Endothelial cell of umbilical vein (primary cell): Measurements from ENCODE around the gene MN1. TPM values are rescaled to one million over a fixed set of nuclear protein-coding genes. Genes with fewer than 3 reads are reported as not detected.

Source experiments
- BruUV-seq: library from RNA; stranded (reverse); fragments of 400-500 nt; replicated peaks from 2 replicates; lab custom pipeline; 2021; lab: Mats Ljungman, UMichigan
- CTCF ChIA-PET: fragments of 300-600, 350-600 bp; sonication (Branson Sonifier 250); formaldehyde crosslinking; loops from one replicate; lab custom pipeline; 2021; ENCODE audit warnings: antibody characterized with exemption, inconsistent platforms; lab: Charles Lee
- POLR2A ChIA-PET: fragments of 300-600, 350-600 bp; sonication (Branson Sonifier 250); formaldehyde crosslinking; loops from one replicate; lab custom pipeline; 2021; ENCODE audit warnings: antibody characterized with exemption, inconsistent platforms; lab: Charles Lee
- DNase-seq: peaks from one replicate; pipeline ENCODE4 v3.0.0-alpha.2; 2011; ENCODE audit warnings: low read depth, low spot score
- FAIRE-seq: peaks from 2 replicates; lab custom pipeline; 2011; peaks lifted over from hg19 to GRCh38; lab: Jason Lieb, UNC
- H2AFZ ChIP-seq: 2 replicates; pipeline ENCODE4 v1.6.0; 2012; ENCODE audit warnings: low read depth, low read length, control low read depth, inconsistent platforms
- H3K27ac ChIP-seq: 2 replicates; pipeline ENCODE4 v1.5.1; 2011; ENCODE audit warnings: low read depth, mild to moderate bottlenecking, control low read depth, low read length, moderate library complexity; ENCODE audit not compliant: insufficient read depth
- H3K27me3 ChIP-seq, 2 experiments: 2 replicates each; pipeline versions ENCODE4 v1.6.0 to v1.6.1; 2011; ENCODE audit warnings: low read length in 2 of 2, mixed read lengths in 1 of 2; ENCODE audit not compliant: control insufficient read depth in 2 of 2, insufficient read depth in 2 of 2
- H3K36me3 ChIP-seq, 2 experiments: 2 replicates in 1 of 2; 3 replicates in 1 of 2; pipeline ENCODE4 v1.5.1; 2011; ENCODE audit warnings: low read length in 2 of 2, mild to moderate bottlenecking in 1 of 2, moderate library complexity in 1 of 2; ENCODE audit not compliant: control insufficient read depth in 2 of 2, insufficient read depth in 2 of 2; ENCODE audit errors: extremely low read depth in 1 of 2
- H3K4me1 ChIP-seq: 3 replicates; pipeline ENCODE4 v1.5.1; 2011; ENCODE audit warnings: mild to moderate bottlenecking, low read length; ENCODE audit not compliant: control insufficient read depth, insufficient read depth; ENCODE audit errors: extremely low read depth
- H3K4me2 ChIP-seq: 2 replicates; pipeline ENCODE4 v1.6.1; 2011; ENCODE audit warnings: low read length, control low read depth, mixed read lengths; ENCODE audit not compliant: insufficient read depth
- H3K4me3 ChIP-seq, 3 experiments: fragments of 200-600 bp in 1 of 3; sonication (generic), shearing (Covaris generic) in 1 of 3; replicated peaks in 1 of 3; 2 replicates each; pipeline ENCODE4 v1.5.1; 2011 to 2016; ENCODE audit warnings: control low read depth in 3 of 3, low read length in 3 of 3, mild to moderate bottlenecking in 2 of 3, inconsistent platforms in 1 of 3, low read depth in 1 of 3, moderate library complexity in 1 of 3; ENCODE audit not compliant: insufficient read depth in 1 of 3
- H3K79me2 ChIP-seq: 2 replicates; pipeline ENCODE4 v1.6.0; 2012; ENCODE audit warnings: low read length, inconsistent platforms; ENCODE audit not compliant: control insufficient read depth, insufficient read depth
- H3K9ac ChIP-seq: replicated peaks from 2 replicates; pipeline ENCODE3; 2011; ENCODE audit warnings: low read length, control low read depth; ENCODE audit not compliant: insufficient read depth; ENCODE audit errors: extremely low read depth
- H3K9me1 ChIP-seq: replicated peaks from 3 replicates; pipeline ENCODE4 v1.6.0; 2011; ENCODE audit warnings: mild to moderate bottlenecking, low read length; ENCODE audit not compliant: control insufficient read depth, insufficient read depth; ENCODE audit errors: extremely low read depth
- H3K9me3 ChIP-seq: replicated peaks from 2 replicates; pipeline ENCODE4 v1.5.1; 2012; ENCODE audit warnings: low read length, inconsistent platforms; ENCODE audit not compliant: control insufficient read depth, insufficient read depth
- H4K20me1 ChIP-seq: replicated peaks from 2 replicates; pipeline ENCODE3; 2011; ENCODE audit warnings: mild to moderate bottlenecking, low read length; ENCODE audit not compliant: control insufficient read depth, insufficient read depth; ENCODE audit errors: extremely low read depth
- CTCF ChIP-seq, 2 donors: IDR thresholded peaks; 1 replicate in 1 of 2; 2 replicates in 1 of 2; pipeline ENCODE4 v1.5.1; 2011; ENCODE audit warnings: low read length in 2 of 2, mild to moderate bottlenecking in 2 of 2, moderate library complexity in 2 of 2, control low read depth in 1 of 2, inconsistent platforms in 1 of 2, low read depth in 1 of 2; ENCODE audit not compliant: insufficient read depth in 1 of 2; ENCODE audit errors: extremely low read depth in 1 of 2
- EZH2 ChIP-seq: IDR thresholded peaks from 2 replicates; pipeline ENCODE4 v1.6.1; 2012; ENCODE audit warnings: borderline replicate concordance, low read depth, mild to moderate bottlenecking, moderate library complexity, low read length, inconsistent platforms; ENCODE audit not compliant: severe bottlenecking
- FOS ChIP-seq: IDR thresholded peaks from 2 replicates; pipeline ENCODE4 v1.6.1; 2011; ENCODE audit warnings: mild to moderate bottlenecking, low read length, moderate library complexity, borderline replicate concordance; ENCODE audit not compliant: insufficient read depth
- GATA2 ChIP-seq: IDR thresholded peaks from 2 replicates; pipeline ENCODE4 v1.7.0; 2011; ENCODE audit warnings: low read depth, mild to moderate bottlenecking, moderate library complexity, mixed read lengths, low read length; ENCODE audit not compliant: insufficient read length, insufficient read depth
- JUN ChIP-seq: IDR thresholded peaks from 2 replicates; pipeline ENCODE4 v1.6.1; 2011; ENCODE audit warnings: borderline replicate concordance, low read depth; ENCODE audit not compliant: insufficient read length, insufficient read depth
- MAX ChIP-seq: IDR thresholded peaks from 2 replicates; pipeline ENCODE4 v1.6.1; 2011; ENCODE audit not compliant: insufficient read depth, insufficient read length
- MYC ChIP-seq: IDR thresholded peaks from one replicate; pipeline ENCODE4 v1.6.1; 2011; ENCODE audit warnings: mild to moderate bottlenecking, low read depth, low read length
- POLR2A ChIP-seq: IDR thresholded peaks from 2 replicates; pipeline ENCODE4 v1.6.1; 2012; ENCODE audit warnings: low read depth, mild to moderate bottlenecking, control low read depth, low read length
- POLR2AphosphoS5 ChIP-seq: IDR thresholded peaks from 2 replicates; pipeline ENCODE4 v1.6.1; 2012; ENCODE audit warnings: low read depth, mild to moderate bottlenecking, control low read depth, low read length, moderate library complexity; ENCODE audit not compliant: insufficient read depth
- dilution Hi-C: fragments of 300-500 bp; cut with MboI; formaldehyde crosslinking; loops from one replicate; pipeline ENCODE4 v1.15.0; 2019; ENCODE audit warnings: low sequenced_read_pairs; ENCODE audit not compliant: extremely low pct_ligation_motif_present
- intact Hi-C: fragments of 100-400 bp; cut with micrococcal nuclease; formaldehyde crosslinking; loops from one replicate; pipeline ENCODE4 v1.10.0; 2022
- polyA plus RNA-seq, 4 experiments: library from polyadenylated mRNA; depleted of rRNA in 3 of 4; stranded (reverse) in 3 of 4; unstranded in 1 of 4; fragments of >200 nt; gene quantifications; 2 replicates each; pipeline versions ENCODE4 v1.2.1 to v1.2.3, GENCODE V29; 2011 to 2012; ENCODE audit warnings: missing spikeins in 1 of 4
- total RNA-seq: library from RNA; stranded (reverse); gene quantifications from 2 replicates; pipeline ENCODE4 v1.2.3, GENCODE V29; 2021

The MN1 gene
- total and polyA plus RNA-seq, 2 donors (not counting 3 experiments of a cell fraction or from before 2014, with no cell fraction given) = 3.8 to 5.2 TPM

DNA sequence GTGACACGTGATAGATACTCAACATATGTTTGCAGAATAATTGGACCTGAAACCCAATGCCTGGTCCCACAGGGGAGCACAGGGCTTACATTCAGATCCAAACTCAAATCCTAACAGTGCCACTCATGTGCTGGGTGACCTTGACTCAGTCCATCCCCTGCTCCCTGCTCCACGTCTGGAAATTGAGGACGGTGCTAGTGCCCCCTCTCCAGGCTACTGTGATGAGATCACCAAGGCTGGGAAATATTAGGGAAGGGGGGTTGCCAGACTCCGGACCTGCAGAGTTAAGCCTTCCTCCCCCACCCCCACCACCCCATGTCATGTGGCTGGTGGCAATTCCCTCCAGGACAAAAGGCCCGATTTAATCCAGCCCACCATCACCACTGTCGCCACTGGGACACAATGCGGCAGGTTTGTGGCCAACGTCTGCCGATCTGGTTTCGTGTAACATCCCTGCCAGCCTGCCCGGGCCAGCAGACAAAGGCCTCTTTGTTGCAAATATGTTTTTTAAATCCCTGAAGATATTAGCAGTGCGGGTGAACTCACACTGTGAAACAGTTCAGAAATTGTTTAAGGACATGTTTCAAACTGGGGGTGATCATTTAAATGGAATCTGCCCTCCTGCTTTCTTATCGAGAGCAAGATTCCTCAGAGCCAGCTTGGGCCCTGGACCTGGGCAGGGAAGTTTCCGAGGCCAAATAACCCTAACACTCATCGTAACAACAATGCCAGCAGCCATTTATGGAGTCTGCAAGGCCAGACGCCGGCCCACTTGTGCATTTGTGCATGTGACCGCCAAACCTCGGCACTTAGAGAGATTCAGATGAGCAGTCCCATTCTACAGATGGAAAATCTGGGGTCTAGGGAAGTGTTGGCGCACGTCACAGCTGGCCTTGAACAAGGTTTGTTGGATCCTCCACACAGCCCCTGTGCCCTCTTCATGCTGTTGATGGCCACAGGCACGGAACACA is 19.6 kb upstream of the MN1 start:
- no peak for TF ChIP-seq GATA2
- no peak for TF ChIP-seq MAX
- TF ChIP-seq MYC = no peak
- no peak for TF ChIP-seq CTCF (IDR thresholded peaks at IDR 0.05; ENCODE audit: extremely low read depth in 1 of 2, insufficient read depth in 1 of 2, low read depth in 1 of 2, low read length in 2 of 2)
- no peak for TF ChIP-seq POLR2A
- no peak for TF ChIP-seq EZH2
- TF ChIP-seq JUN = no peak
- no peak for TF ChIP-seq POLR2AphosphoS5
- no peak for TF ChIP-seq FOS
- intact Hi-C loops = no loop called here
- Histone ChIP-seq H3K27ac (no peak overlapping the region), H2AFZ (no peak overlapping the region), H3K9ac (no peak overlapping the region), H3K27me3 (no peaks in the 10 kb centered on the region), H3K36me3 (no peaks in the 10 kb centered on the region), H4K20me1 (no peaks in the 10 kb centered on the region), H3K4me1 (no peaks in the 10 kb centered on the region), H3K79me2 (no peaks in the 10 kb centered on the region), H3K9me1 (no peaks in the 10 kb centered on the region), H3K9me3 (no peaks in the 10 kb centered on the region), H3K4me3 (no peak overlapping the region), H3K4me2 (no peak overlapping the region)
- dilution Hi-C loops = no loop called here
- FAIRE-seq (no peak), DNase-seq (no peak)
- ChIA-PET CTCF (no interaction called here), POLR2A (no interaction called here)
- BruUV-seq = no TSS peak
